GM12892 (cell line): Measurements from ENCODE around the gene SPRYD7.

ENCODE experiments used
- POLR2A ChIP-seq: IDR thresholded peaks from 2 replicates; pipeline ENCODE4 v1.6.1; 2011; ENCODE audit warnings: low read depth, low read length, control low read depth
- POLR2AphosphoS5 ChIP-seq: IDR thresholded peaks from 2 replicates; pipeline ENCODE4 v1.6.1; 2011; ENCODE audit warnings: low read depth, low read length, control low read depth
- TAF1 ChIP-seq: IDR thresholded peaks from 2 replicates; pipeline ENCODE4 v1.6.1; 2011; ENCODE audit warnings: low read depth, mild to moderate bottlenecking, control low read depth, low read length, borderline replicate concordance

- TF ChIP-seq TAF1, result no peak
- TF ChIP-seq POLR2A, result no peak
- no peak for TF ChIP-seq POLR2AphosphoS5
These were observed 41.9 kb upstream of the SPRYD7 start for GRCh38 chr13:49977992-49978391.
